CD4-positive, alpha-beta memory T cell (primary cell): ENCODE measurements around the gene RCCD1. TPM values are rescaled to one million over a fixed set of nuclear protein-coding genes. Genes with fewer than 3 reads are reported as not detected.
"Not testable (repeated sequence)": the region's sequence is repeated elsewhere in the genome, so short reads cannot be mapped to it uniquely, and the experiment has no call there.

Experiments
- CTCF ChIA-PET: fragments of 350-600 bp; sonication (Branson Sonifier 250); formaldehyde crosslinking; loops from one replicate; lab custom pipeline; 2021; ENCODE audit warnings: inconsistent platforms; ENCODE audit not compliant: partially characterized antibody; lab: Charles Lee
- POLR2A ChIA-PET: fragments of 350-600 bp; sonication (Branson Sonifier 250); formaldehyde crosslinking; loops from one replicate; lab custom pipeline; 2021; ENCODE audit not compliant: partially characterized antibody; lab: Charles Lee
- DNase-seq, 5 donors: peaks; one replicate each; pipeline versions ENCODE4 v3.0.0 to v3.0.0-alpha.2; 2020 to 2022; ENCODE audit warnings: mixed read lengths in 1 of 5
- H3K27ac ChIP-seq: one replicate; pipeline ENCODE4 v1.7.0; 2013; ENCODE audit warnings: low read depth, low read length
- H3K27me3 ChIP-seq: 2 replicates; pipeline ENCODE4 v1.7.0; 2013; ENCODE audit warnings: mild to moderate bottlenecking, low read length, moderate library complexity; ENCODE audit not compliant: insufficient read depth
- H3K36me3 ChIP-seq: 2 replicates; pipeline ENCODE4 v1.7.0; 2013; ENCODE audit warnings: mild to moderate bottlenecking, low read length, moderate library complexity; ENCODE audit not compliant: insufficient read depth
- H3K4me1 ChIP-seq: 2 replicates; pipeline ENCODE4 v1.7.0; 2013; ENCODE audit warnings: mild to moderate bottlenecking, low read length, moderate library complexity; ENCODE audit not compliant: insufficient read depth
- H3K4me3 ChIP-seq, 2 donors: one replicate each; pipeline ENCODE4 v1.7.0; 2013; ENCODE audit warnings: low read length in 2 of 2, mild to moderate bottlenecking in 1 of 2
- H3K9me3 ChIP-seq, 2 donors: one replicate each; pipeline ENCODE4 v1.7.0; 2013; ENCODE audit warnings: low read length in 2 of 2, control low read depth in 1 of 2; ENCODE audit not compliant: control insufficient read depth in 1 of 2
- H3K27ac Mint-ChIP-seq, 7 donors: one replicate each; pipeline ENCODE4 v1.8.0; 2020 to 2021; ENCODE audit warnings: mixed read lengths in 7 of 7, mild to moderate bottlenecking in 6 of 7, inconsistent platforms in 3 of 7, moderate library complexity in 3 of 7
- H3K27me3 Mint-ChIP-seq, 2 donors: one replicate each; pipeline ENCODE4 v1.8.0; 2020 to 2021; ENCODE audit warnings: mixed read lengths in 2 of 2
- H3K36me3 Mint-ChIP-seq, 2 donors: one replicate each; pipeline ENCODE4 v1.8.0; 2020 to 2021; ENCODE audit warnings: mixed read lengths in 2 of 2, inconsistent platforms in 1 of 2, mild to moderate bottlenecking in 1 of 2
- H3K4me1 Mint-ChIP-seq, 4 donors: one replicate each; pipeline ENCODE4 v1.8.0; 2020 to 2021; ENCODE audit warnings: mixed read lengths in 4 of 4, mild to moderate bottlenecking in 1 of 4
- H3K4me3 Mint-ChIP-seq, 8 donors: one replicate each; pipeline ENCODE4 v1.8.0; 2020 to 2021; ENCODE audit warnings: mixed read lengths in 8 of 8, mild to moderate bottlenecking in 7 of 8, moderate library complexity in 6 of 8, inconsistent platforms in 3 of 8
- H3K9me3 Mint-ChIP-seq, 8 donors: one replicate each; pipeline ENCODE4 v1.8.0; 2020 to 2021; ENCODE audit warnings: mixed read lengths in 8 of 8, mild to moderate bottlenecking in 5 of 8, inconsistent platforms in 3 of 8, moderate library complexity in 1 of 8
- intact Hi-C: fragments of 100-400 bp; cut with micrococcal nuclease; formaldehyde crosslinking; loops from one replicate; pipeline ENCODE4 v1.15.1; 2023
- polyA plus RNA-seq, 2 donors: library from polyadenylated mRNA; unstranded; fragments of 300-500 nt; fragmentation: Illumina TruSeq; gene quantifications; one replicate each; pipeline ENCODE4 v1.2.3, GENCODE V29; 2021
- total RNA-seq, 2 experiments: library from RNA; stranded (reverse); gene quantifications; one replicate each; pipeline ENCODE4 v1.2.3, GENCODE V29; 2021

The RCCD1 gene
- total and polyA plus RNA-seq, 4 experiments from 2014 or later = 2.0 to 15.6 (median 9.3) TPM

DNA sequence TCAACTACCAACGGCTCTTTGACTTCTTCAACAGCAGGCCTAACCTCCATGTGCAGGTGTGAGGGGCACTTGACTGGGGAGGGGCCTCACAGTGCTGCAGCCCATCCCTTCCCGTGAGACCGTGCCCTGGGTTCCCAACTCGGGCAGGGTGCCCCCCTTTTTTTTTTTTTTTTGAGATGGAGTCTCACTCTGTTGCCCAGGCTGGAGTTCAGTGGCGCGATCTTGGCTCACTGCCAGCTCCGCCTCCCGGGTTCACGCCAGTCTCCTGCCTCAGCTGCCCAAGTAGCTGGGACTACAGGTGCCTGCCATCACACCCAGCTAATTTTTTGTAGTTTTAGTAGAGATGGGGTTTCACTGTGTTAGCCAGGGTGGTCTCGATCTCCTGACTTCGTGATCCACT is 45.2 kb upstream of the RCCD1 start:
- H3K27me3 Mint-ChIP-seq, DNase-seq, POLR2A ChIA-PET, H3K4me3 ChIP-seq, H3K27ac ChIP-seq, H3K9me3 Mint-ChIP-seq, H3K27me3 ChIP-seq, H3K4me1 ChIP-seq, H3K27ac Mint-ChIP-seq, H3K4me3 Mint-ChIP-seq, intact Hi-C loops, H3K9me3 ChIP-seq: not testable (repeated sequence)
- Mint-ChIP-seq H3K4me1 (peaks cover 2 to 14% (median 8%) of the 10 kb centered on the region in 4 donors), H3K36me3 (peaks cover 49 to 75% of the 10 kb centered on the region in 2 donors)
- peaks cover 87% of the 10 kb centered on the region for H3K36me3 ChIP-seq
- CTCF ChIA-PET = interaction anchor here (12.9 kb wide), 1 partner anchor 22 kb away, joined by 344 read pairs; the partner anchor contains the start of genes HDDC3 and UNC45A

DNA sequence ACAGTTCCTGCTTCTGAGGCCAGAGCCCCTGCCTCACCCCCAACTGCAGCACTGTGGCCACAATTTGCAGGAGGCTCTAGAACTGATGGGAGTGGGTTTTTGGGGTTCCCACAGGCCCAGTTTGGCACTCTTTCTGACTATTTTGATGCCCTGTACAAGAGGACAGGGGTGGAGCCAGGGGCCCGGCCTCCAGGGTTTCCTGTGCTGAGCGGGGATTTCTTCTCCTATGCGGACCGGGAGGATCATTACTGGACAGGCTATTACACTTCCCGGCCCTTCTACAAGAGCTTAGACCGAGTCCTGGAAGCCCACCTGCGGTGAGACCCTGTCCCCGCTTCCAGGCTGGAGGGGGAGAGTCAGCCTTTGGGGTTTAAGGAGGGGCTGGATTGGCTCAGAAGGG is 44.7 kb upstream of the RCCD1 start:
- peaks cover 52 to 78% of the 10 kb centered on the region in 2 donors for H3K36me3 Mint-ChIP-seq
- intact Hi-C loops = no loop called here

DNA sequence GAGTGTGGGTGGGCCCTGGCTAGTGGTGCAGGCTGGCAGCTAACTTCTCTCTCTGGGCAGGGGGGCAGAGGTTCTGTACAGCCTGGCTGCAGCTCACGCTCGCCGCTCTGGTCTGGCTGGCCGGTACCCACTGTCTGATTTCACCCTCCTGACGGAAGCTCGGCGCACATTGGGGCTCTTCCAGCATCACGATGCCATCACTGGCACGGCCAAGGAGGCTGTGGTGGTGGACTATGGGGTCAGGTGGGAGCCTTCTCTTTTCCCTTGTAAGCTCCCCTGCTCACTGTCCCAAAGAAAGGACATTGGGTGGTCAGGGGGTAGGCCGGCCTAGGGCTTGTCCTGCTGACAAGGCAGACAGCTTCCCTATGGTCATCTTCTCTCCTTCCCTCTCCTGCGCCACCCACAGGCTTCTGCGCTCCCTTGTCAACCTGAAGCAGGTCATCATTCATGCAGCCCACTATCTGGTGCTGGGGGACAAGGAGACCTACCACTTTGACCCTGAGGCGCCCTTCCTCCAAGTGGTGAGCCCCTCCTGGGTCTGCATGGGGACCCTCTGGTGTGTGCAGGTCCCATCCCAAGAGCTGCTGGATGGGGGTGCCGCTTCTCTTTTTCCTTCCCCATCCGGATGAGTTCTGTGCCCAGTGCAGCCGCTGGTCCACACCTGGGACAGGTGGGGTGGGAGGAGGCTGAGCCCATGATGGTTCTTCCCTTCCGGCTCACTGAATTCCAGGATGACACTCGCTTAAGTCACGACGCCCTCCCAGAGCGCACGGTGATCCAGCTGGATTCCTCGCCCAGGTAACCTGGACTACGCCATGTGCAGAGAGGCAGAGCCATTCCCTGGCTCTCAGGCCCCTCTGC is 44.0 kb upstream of the RCCD1 start:
- Histone ChIP-seq H3K36me3 (peaks cover 88% of the 10 kb centered on the region), H3K27ac (no peak overlapping the region), H3K4me3 (no peak overlapping the region), H3K4me1 (no peaks in the 10 kb centered on the region), H3K27me3 (no peaks in the 10 kb centered on the region), H3K9me3 (no peaks in the 10 kb centered on the region)
- H3K27ac Mint-ChIP-seq = peak overlapping the region in 1 of 7 donors; percentile 73
- ChIA-PET POLR2A (interaction anchor here (1.3 kb wide), 1 partner anchor 21 kb away, joined by 5 read pairs; the partner anchor contains the start of gene HDDC3), CTCF (interaction anchor here (1.2 to 12.9 kb wide), 2 partner anchors 21 kb away, joined by 4 to 344 read pairs; partner anchors contain the start of genes HDDC3 and UNC45A)
- H3K36me3 Mint-ChIP-seq = peaks cover 51 to 78% of the 10 kb centered on the region in 2 donors
- peaks cover under 1 to 5% (median 2%) of the 10 kb centered on the region in 4 donors for H3K4me1 Mint-ChIP-seq
- no peaks in the 10 kb centered on the region for H3K9me3 Mint-ChIP-seq
- no peaks in the 10 kb centered on the region for H3K27me3 Mint-ChIP-seq
- H3K4me3 Mint-ChIP-seq = no peak overlapping the region
- no peak for DNase-seq
- intact Hi-C loops = no loop called here

More for the DNA sequence above, 44.7 kb upstream of the RCCD1 start:
- Histone ChIP-seq H3K27ac (no peak overlapping the region), H3K36me3 (peaks cover 88% of the 10 kb centered on the region), H3K4me1 (no peaks in the 10 kb centered on the region), H3K27me3 (no peaks in the 10 kb centered on the region), H3K4me3 (no peak overlapping the region), H3K9me3 (no peaks in the 10 kb centered on the region)
- Mint-ChIP-seq H3K27me3 (no peaks in the 10 kb centered on the region), H3K9me3 (no peaks in the 10 kb centered on the region), H3K4me1 (peaks cover 2 to 12% (median 5%) of the 10 kb centered on the region in 4 donors), H3K4me3 (no peak overlapping the region), H3K27ac (no peak overlapping the region)
- POLR2A ChIA-PET = interaction anchor here (1.3 kb wide), 1 partner anchor 22 kb away, joined by 5 read pairs; the partner anchor contains the start of gene HDDC3
- no peak for DNase-seq
- CTCF ChIA-PET = interaction anchor here (12.9 kb wide), 1 partner anchor 22 kb away, joined by 344 read pairs; the partner anchor contains the start of genes HDDC3 and UNC45A

DNA sequence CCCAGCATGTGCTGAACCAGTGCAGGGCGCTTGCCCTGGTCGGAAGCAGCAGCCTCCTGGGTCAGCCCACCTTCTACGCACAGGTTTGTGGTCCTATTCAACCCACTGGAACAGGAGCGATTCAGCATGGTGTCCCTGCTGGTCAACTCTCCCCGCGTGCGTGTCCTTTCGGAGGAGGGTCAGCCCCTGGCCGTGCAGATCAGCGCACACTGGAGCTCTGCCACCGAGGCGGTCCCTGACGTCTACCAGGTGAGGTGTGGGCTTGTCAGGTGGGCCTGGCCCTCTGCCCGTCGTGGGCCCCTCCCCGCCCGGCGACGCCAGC is 43.4 kb upstream of the RCCD1 start:
- H3K36me3 Mint-ChIP-seq = peaks cover 46 to 76% of the 10 kb centered on the region in 2 donors
- Histone ChIP-seq H3K27me3 (no peaks in the 10 kb centered on the region), H3K9me3 (no peaks in the 10 kb centered on the region), H3K27ac (no peak overlapping the region), H3K4me1 (no peaks in the 10 kb centered on the region), H3K4me3 (no peak overlapping the region), H3K36me3 (peaks cover 87% of the 10 kb centered on the region)
- ChIA-PET CTCF (interaction anchor here (1.2 kb wide), 1 partner anchor 20 kb away, joined by 4 read pairs; no protein-coding TSS in a partner anchor), POLR2A (interaction anchor here (1.3 kb wide), 1 partner anchor 20 kb away, joined by 5 read pairs; the partner anchor contains the start of gene HDDC3)
- peaks cover 0 to 1% (median 0%) of the 10 kb centered on the region in 4 donors for H3K4me1 Mint-ChIP-seq
- H3K27ac Mint-ChIP-seq = no peak overlapping the region
- no peak overlapping the region for H3K4me3 Mint-ChIP-seq
- H3K27me3 Mint-ChIP-seq = no peaks in the 10 kb centered on the region
- no peaks in the 10 kb centered on the region for H3K9me3 Mint-ChIP-seq
- intact Hi-C loops = no loop called here
- no peak for DNase-seq

DNA sequence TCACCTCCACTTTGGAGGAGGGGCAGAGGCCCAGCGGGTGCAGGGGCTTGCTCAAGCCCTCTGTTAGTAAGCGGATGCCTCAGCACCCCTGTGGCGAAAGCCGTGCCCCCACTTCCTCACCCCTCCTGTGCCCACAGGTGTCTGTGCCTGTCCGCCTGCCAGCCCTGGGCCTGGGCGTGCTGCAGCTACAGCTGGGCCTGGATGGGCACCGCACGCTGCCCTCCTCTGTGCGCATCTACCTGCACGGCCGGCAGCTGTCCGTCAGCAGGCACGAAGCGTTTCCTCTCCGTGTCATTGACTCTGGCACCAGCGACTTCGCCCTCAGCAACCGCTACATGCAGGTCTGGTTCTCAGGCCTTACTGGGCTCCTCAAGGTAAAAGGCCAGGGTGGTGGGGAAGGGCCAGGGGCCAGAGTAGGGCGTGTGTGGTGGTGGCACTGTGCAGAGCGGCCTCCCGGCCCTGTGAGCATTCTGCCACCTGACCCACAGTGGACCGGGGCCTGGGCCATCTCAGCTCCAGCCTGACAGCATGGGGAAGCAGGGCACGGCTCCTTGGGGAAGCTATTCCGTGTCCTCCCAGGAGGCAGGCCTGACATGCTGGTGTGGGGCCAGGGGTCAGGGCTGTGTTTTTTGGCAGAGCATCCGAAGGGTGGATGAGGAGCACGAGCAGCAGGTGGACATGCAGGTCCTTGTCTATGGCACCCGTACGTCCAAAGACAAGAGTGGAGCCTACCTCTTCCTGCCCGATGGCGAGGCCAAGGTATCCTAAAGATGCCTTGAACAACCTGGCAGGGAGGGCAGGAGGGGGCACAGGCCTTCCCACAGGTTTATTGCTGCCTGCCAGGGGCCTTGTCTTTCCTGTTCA is 42.5 kb upstream of the RCCD1 start:
- H3K4me3 ChIP-seq = no peak overlapping the region
- intact Hi-C loops = no loop called here
- H3K27me3 Mint-ChIP-seq = no peaks in the 10 kb centered on the region
- DNase-seq = no peak
- no peaks in the 10 kb centered on the region for H3K9me3 Mint-ChIP-seq
- peaks cover 52 to 78% of the 10 kb centered on the region in 2 donors for H3K36me3 Mint-ChIP-seq
- no peaks in the 10 kb centered on the region for H3K9me3 ChIP-seq
- H3K27ac Mint-ChIP-seq = no peak overlapping the region
- no peaks in the 10 kb centered on the region for H3K4me1 ChIP-seq
- no peak overlapping the region for H3K27ac ChIP-seq
- no peak overlapping the region for H3K4me3 Mint-ChIP-seq
- peaks cover 0 to 1% (median 0%) of the 10 kb centered on the region in 4 donors for H3K4me1 Mint-ChIP-seq
- ChIA-PET POLR2A (no interaction called here), CTCF (interaction anchor here (1.2 to 2.2 kb wide), 2 partner anchors 19 to 20 kb away, joined by 4 to 13 read pairs; partner anchors contain the start of gene HDDC3)
- H3K27me3 ChIP-seq = no peaks in the 10 kb centered on the region
- peaks cover 86% of the 10 kb centered on the region for H3K36me3 ChIP-seq

DNA sequence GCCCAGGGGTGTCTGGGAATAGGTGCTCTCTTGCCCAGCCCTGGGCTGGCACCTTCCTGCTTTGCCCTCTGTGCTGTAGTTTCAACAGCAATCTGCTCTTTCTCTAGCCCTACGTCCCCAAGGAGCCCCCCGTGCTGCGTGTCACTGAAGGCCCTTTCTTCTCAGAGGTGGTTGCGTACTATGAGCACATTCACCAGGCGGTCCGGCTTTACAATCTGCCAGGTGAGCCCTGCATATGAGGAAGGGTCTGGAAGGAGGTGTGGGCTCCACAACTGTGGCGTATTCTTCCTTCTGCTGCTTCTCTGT is 42.0 kb upstream of the RCCD1 start:
- peaks cover 52 to 77% of the 10 kb centered on the region in 2 donors for H3K36me3 Mint-ChIP-seq

More for the DNA sequence above, 42.0 kb upstream of the RCCD1 start:
- Histone ChIP-seq H3K9me3 (no peaks in the 10 kb centered on the region), H3K27ac (no peak overlapping the region), H3K27me3 (no peaks in the 10 kb centered on the region), H3K4me1 (no peaks in the 10 kb centered on the region), H3K4me3 (no peak overlapping the region), H3K36me3 (peaks cover 87% of the 10 kb centered on the region)
- Mint-ChIP-seq H3K27ac (no peak overlapping the region), H3K27me3 (no peaks in the 10 kb centered on the region), H3K9me3 (no peaks in the 10 kb centered on the region), H3K4me1 (peaks cover 0 to 1% (median 0%) of the 10 kb centered on the region in 4 donors), H3K4me3 (no peak overlapping the region)
- POLR2A ChIA-PET = no interaction called here
- DNase-seq = no peak
- intact Hi-C loops = no loop called here
- CTCF ChIA-PET = interaction anchor here (2.2 kb wide), 1 partner anchor 20 kb away, joined by 13 read pairs; the partner anchor contains the start of gene HDDC3
